H1 (cell line): ENCODE results near the gene YBX2. TPM values are rescaled to one million over a fixed set of nuclear protein-coding genes. Genes with fewer than 3 reads are reported as not detected.

Experiments used
- CTCF ChIA-PET: fragments of 300-600 bp; sonication (Branson Sonifier 250); formaldehyde crosslinking; loops from one replicate; lab custom pipeline; 2021; ENCODE audit not compliant: partially characterized antibody; lab: Charles Lee
- POLR2A ChIA-PET: fragments of 300-600 bp; sonication (Branson Sonifier 250); formaldehyde crosslinking; loops from one replicate; lab custom pipeline; 2021; ENCODE audit warnings: inconsistent platforms; ENCODE audit not compliant: partially characterized antibody; lab: Charles Lee
- DNase-seq, 2 experiments: peaks; one replicate each; pipeline versions ENCODE4 v3.0.0 to v3.0.0-alpha.2; 2010 to 2022; ENCODE audit warnings: low spot score in 2 of 2, low read depth in 1 of 2, mixed read lengths in 1 of 2
- FAIRE-seq: peaks from 2 replicates; lab custom pipeline; 2011; peaks lifted over from hg19 to GRCh38; lab: Jason Lieb, UNC
- H2AFZ ChIP-seq: 2 replicates; pipeline ENCODE4 v1.8.1; 2012; ENCODE audit warnings: low read length, inconsistent platforms
- H2AK5ac ChIP-seq: 2 replicates; pipeline ENCODE4 v1.6.1; 2013; ENCODE audit warnings: low read depth, low read length
- H2BK120ac ChIP-seq: replicated peaks from 2 replicates; pipeline ENCODE3; 2013; ENCODE audit warnings: low read depth, low read length, inconsistent platforms
- H2BK12ac ChIP-seq: 2 replicates; pipeline ENCODE4 v1.6.1; 2013; ENCODE audit warnings: low read depth, low read length
- H2BK15ac ChIP-seq: 2 replicates; pipeline ENCODE4 v1.6.1; 2013; ENCODE audit warnings: low read length
- H2BK20ac ChIP-seq: 2 replicates; pipeline ENCODE4 v1.6.1; 2013; ENCODE audit warnings: low read length
- H2BK5ac ChIP-seq: 2 replicates; pipeline ENCODE4 v1.6.1; 2013; ENCODE audit warnings: low read depth, low read length
- H3K14ac ChIP-seq: 2 replicates; pipeline ENCODE4 v1.6.1; 2013; ENCODE audit warnings: inconsistent platforms; ENCODE audit not compliant: insufficient read length
- H3K18ac ChIP-seq: 2 replicates; pipeline ENCODE4 v1.6.1; 2013; ENCODE audit warnings: low read length; ENCODE audit errors: extremely low read depth
- H3K23ac ChIP-seq: 2 replicates; pipeline ENCODE4 v1.6.1; 2013; ENCODE audit warnings: inconsistent platforms; ENCODE audit not compliant: insufficient read length
- H3K23me2 ChIP-seq: 2 replicates; pipeline ENCODE4 v1.6.1; 2013; ENCODE audit warnings: low read depth, low read length
- H3K27ac ChIP-seq: 2 replicates; pipeline ENCODE4 v1.6.1; 2011; ENCODE audit warnings: low read depth, low read length, inconsistent platforms
- H3K27me3 ChIP-seq, 4 experiments: replicated peaks in 1 of 4; 1 replicate in 1 of 4; 2 replicates in 3 of 4; pipeline versions ENCODE4 v1.6.1 to v1.8.1; 2011 to 2013; ENCODE audit warnings: low read length in 3 of 4, mild to moderate bottlenecking in 3 of 4, inconsistent platforms in 2 of 4, mixed read lengths in 2 of 4, moderate library complexity in 1 of 4; ENCODE audit not compliant: control insufficient read depth in 3 of 4, insufficient read depth in 3 of 4; ENCODE audit errors: extremely low read depth in 1 of 4
- H3K36me3 ChIP-seq, 4 experiments: 2 replicates each; pipeline versions ENCODE4 v1.6.1 to v1.8.1; 2011 to 2013; ENCODE audit warnings: mild to moderate bottlenecking in 4 of 4, low read length in 3 of 4, moderate library complexity in 2 of 4, control low read depth in 1 of 4, inconsistent platforms in 1 of 4; ENCODE audit not compliant: insufficient read depth in 4 of 4, control insufficient read depth in 2 of 4
- H3K4ac ChIP-seq: replicated peaks from 2 replicates; pipeline ENCODE3; 2013; ENCODE audit warnings: low read length, low read depth, mixed read lengths, inconsistent platforms; ENCODE audit not compliant: insufficient read length
- H3K4me1 ChIP-seq, 4 experiments: replicated peaks in 1 of 4; 1 replicate in 1 of 4; 2 replicates in 3 of 4; pipeline versions ENCODE4 v1.6.1 to v1.8.1; 2011 to 2013; ENCODE audit warnings: low read length in 3 of 4, inconsistent platforms in 2 of 4, mixed read lengths in 1 of 4; ENCODE audit not compliant: insufficient read depth in 4 of 4, control insufficient read depth in 3 of 4
- H3K4me2 ChIP-seq, 2 experiments: 2 replicates each; pipeline versions ENCODE4 v1.6.1 to v1.8.1; 2011 to 2013; ENCODE audit warnings: low read depth in 2 of 2, low read length in 2 of 2, control low read depth in 1 of 2, inconsistent platforms in 1 of 2, mild to moderate bottlenecking in 1 of 2; ENCODE audit not compliant: insufficient read depth in 1 of 2
- H3K4me3 ChIP-seq, 4 experiments: fragments of 200-600, 300-600 bp in 1 of 4; sonication (generic), shearing (Covaris generic), sonication (Bioruptor Twin) in 1 of 4; 2 replicates each; pipeline versions ENCODE4 v1.5.1 to v1.8.1; 2011 to 2016; ENCODE audit warnings: low read length in 4 of 4, low read depth in 3 of 4, control low read depth in 2 of 4, inconsistent platforms in 2 of 4, mild to moderate bottlenecking in 2 of 4, mixed read lengths in 1 of 4, moderate library complexity in 1 of 4; ENCODE audit not compliant: insufficient read depth in 2 of 4; ENCODE audit errors: extremely low read depth in 1 of 4
- H3K56ac ChIP-seq: replicated peaks from 2 replicates; pipeline ENCODE3; 2013; ENCODE audit warnings: low read depth, mild to moderate bottlenecking, mixed read lengths, low read length, inconsistent platforms; ENCODE audit not compliant: insufficient read length
- H3K79me1 ChIP-seq: 2 replicates; pipeline ENCODE4 v1.6.1; 2013; ENCODE audit warnings: low read depth, low read length, control low read depth
- H3K79me2 ChIP-seq, 2 experiments: 2 replicates each; pipeline versions ENCODE4 v1.6.1 to v1.8.1; 2012 to 2013; ENCODE audit warnings: low read length in 2 of 2, mild to moderate bottlenecking in 2 of 2, inconsistent platforms in 1 of 2; ENCODE audit not compliant: insufficient read depth in 2 of 2, control insufficient read depth in 1 of 2
- H3K9ac ChIP-seq, 4 experiments: replicated peaks in 1 of 4; 1 replicate in 1 of 4; 2 replicates in 3 of 4; pipeline versions ENCODE4 v1.6.1 to v1.8.1; 2011 to 2013; ENCODE audit warnings: low read depth in 3 of 4, low read length in 3 of 4, control low read depth in 2 of 4, mild to moderate bottlenecking in 2 of 4, moderate library complexity in 2 of 4, inconsistent platforms in 1 of 4; ENCODE audit errors: extremely low read depth in 1 of 4
- H3K9me3 ChIP-seq, 2 experiments: 2 replicates each; pipeline versions ENCODE4 v1.6.1 to v1.8.1; 2012 to 2013; ENCODE audit warnings: mild to moderate bottlenecking in 2 of 2, moderate library complexity in 2 of 2, control low read depth in 1 of 2, inconsistent platforms in 1 of 2, low read depth in 1 of 2, low read length in 1 of 2, mixed read lengths in 1 of 2; ENCODE audit not compliant: insufficient read depth in 2 of 2
- H4K20me1 ChIP-seq, 2 experiments: replicated peaks in 1 of 2; 2 replicates each; pipeline versions ENCODE3 to v1.8.1; 2011 to 2013; ENCODE audit warnings: inconsistent platforms in 2 of 2, low read length in 2 of 2, mild to moderate bottlenecking in 1 of 2; ENCODE audit not compliant: insufficient read depth in 2 of 2, control insufficient read depth in 1 of 2
- H4K5ac ChIP-seq: 2 replicates; pipeline ENCODE4 v1.6.1; 2013; ENCODE audit warnings: low read length, low read depth, mixed read lengths, inconsistent platforms; ENCODE audit not compliant: insufficient read length
- H4K8ac ChIP-seq: 2 replicates; pipeline ENCODE4 v1.8.0; 2013; ENCODE audit warnings: mild to moderate bottlenecking, moderate library complexity, low read length, inconsistent platforms; ENCODE audit not compliant: insufficient read depth; ENCODE audit errors: extremely low read depth
- H4K91ac ChIP-seq: replicated peaks from 2 replicates; pipeline ENCODE3; 2013; ENCODE audit warnings: low read length, mixed read lengths, inconsistent platforms; ENCODE audit not compliant: insufficient read length
- KDM5A ChIP-seq: fragments of 200-600 bp; IDR thresholded peaks from 2 replicates; pipeline ENCODE4 v1.7.1; 2012; ENCODE audit warnings: mild to moderate bottlenecking, low read length, inconsistent platforms, mixed read lengths
- POLR2A ChIP-seq, 2 experiments: IDR thresholded peaks; 1 replicate in 1 of 2; 2 replicates in 1 of 2; pipeline ENCODE4 v1.6.1; 2011; ENCODE audit warnings: low read depth in 2 of 2, low read length in 2 of 2, mild to moderate bottlenecking in 2 of 2; ENCODE audit errors: control extremely low read depth in 1 of 2
- POLR2AphosphoS5 ChIP-seq: IDR thresholded peaks from 2 replicates; pipeline ENCODE4 v1.6.1; 2011; ENCODE audit warnings: low read depth, low read length
- WGBS, 2 experiments: shearing (Covaris generic) in 1 of 2; methylation state at CpG; one replicate each; pipeline versions ENCODE4 v1.1.6 to v1.1.7; 2013 to 2015; ENCODE audit warnings: low lambda C conversion rate in 2 of 2, mixed read lengths in 2 of 2, inconsistent platforms in 1 of 2, low coverage in 1 of 2, missing lambda C conversion rate in 1 of 2; ENCODE audit not compliant: insufficient replicate concordance in 2 of 2, insufficient coverage in 1 of 2, insufficient read length in 1 of 2; ENCODE audit errors: extremely low coverage in 1 of 2, missing lambda C conversion rate in 1 of 2; 5-methylcytosine and 5-hydroxymethylcytosine counted together
- polyA plus RNA-seq, 7 experiments: library from polyadenylated mRNA; depleted of rRNA in 3 of 7; stranded (reverse) in 5 of 7; unstranded in 2 of 7; fragments of >200 nt in 5 of 7; fragments of 200-250 nt in 2 of 7; gene quantifications; 1 replicate in 5 of 7; 2 replicates in 1 of 7; 4 replicates in 1 of 7; pipeline versions ENCODE4 v1.2.1 to v1.2.3, GENCODE V29; 2011 to 2013; ENCODE audit warnings: missing spikeins in 2 of 7, mixed read lengths in 2 of 7
- total RNA-seq: library from RNA; stranded (reverse); fragmentation: NEBNext Ultra II Directional; extraction: Animal tissue kit (Norgen Biotek cat#: 25700); gene quantifications from 2 replicates; pipeline ENCODE4 v1.2.1, GENCODE V29; 2021

YBX2 gene
- total and polyA plus RNA-seq, 2 of the 8 experiments (the other 6 are each of a cell fraction or from before 2014, with no cell fraction given), result 19.2 to 30.5 TPM

GRCh38 chr17:7254511-7254910, 39.9 kb downstream of the YBX2 start:
- POLR2A ChIA-PET, result interaction anchor here (1.0 to 13.7 kb wide), 9 partner anchors 10 to 75 kb away, joined by 3 to 161 read pairs (median 7); partner anchors contain the start of genes ACADVL, DLG4, DVL2 and GABARAP
- H2AK5ac ChIP-seq, result no peak overlapping the region
- no peak overlapping the region for H2BK5ac ChIP-seq
- no peak overlapping the region for H3K23ac ChIP-seq
- H3K36me3 ChIP-seq, result peaks cover 2 to 32% (median 19%) of the 10 kb centered on the region in 4 experiments
- H4K5ac ChIP-seq, result no peak overlapping the region
- peaks cover 2 to 12% of the 10 kb centered on the region in 2 experiments for H4K20me1 ChIP-seq
- no peak overlapping the region for H2BK120ac ChIP-seq
- no peak overlapping the region for H3K4ac ChIP-seq
- H3K27ac ChIP-seq, result no peak overlapping the region
- H3K56ac ChIP-seq, result no peak overlapping the region
- FAIRE-seq, result no peak
- DNase-seq, result no peak
- H3K9me3 ChIP-seq, result no peaks in the 10 kb centered on the region
- peaks cover 10% of the 10 kb centered on the region for H3K79me1 ChIP-seq
- H2BK20ac ChIP-seq, result no peak overlapping the region
- H4K8ac ChIP-seq, result no peak overlapping the region
- H2AFZ ChIP-seq, result no peak overlapping the region
- peaks cover 7% of the 10 kb centered on the region for H3K23me2 ChIP-seq
- no peak overlapping the region for H4K91ac ChIP-seq
- H3K4me2 ChIP-seq, result no peak overlapping the region
- H3K9ac ChIP-seq, result no peak overlapping the region
- peaks cover 0 to 9% (median 4%) of the 10 kb centered on the region in 4 experiments; a peak in 6 of 7 replicates for H3K4me1 ChIP-seq
- no peaks in the 10 kb centered on the region for H3K27me3 ChIP-seq
- no peak overlapping the region for H3K18ac ChIP-seq
- H3K79me2 ChIP-seq, result peaks cover 12 to 36% of the 10 kb centered on the region in 2 experiments
- CTCF ChIA-PET, result interaction anchor here (0.6 to 0.8 kb wide), 4 partner anchors 11 to 1948 kb away, joined by 3 read pairs; no protein-coding TSS in a partner anchor
- WGBS, 2 experiments, result 93% methylated on average over 4 of the region's 4 CpGs; no CpG with 5 or more reads in 1 of the 2 experiments
- no peak overlapping the region for H3K14ac ChIP-seq
- TF ChIP-seq KDM5A (no peak), POLR2AphosphoS5 (peak; percentile 67; the same call in 1 of the 2 replicates), POLR2A (IDR thresholded peaks at IDR 0.05; ENCODE audit: control extremely low read depth in 1 of 2, low read depth in 2 of 2, low read length in 2 of 2) (peak in 1 of 2 experiments; percentile 40; a peak in 2 of 3 replicates)
- H2BK12ac ChIP-seq, result no peak overlapping the region
- H2BK15ac ChIP-seq, result no peak overlapping the region
- no peak overlapping the region for H3K4me3 ChIP-seq
